Type B pancreatic cell (in vitro differentiated cells): Measurements from ENCODE around the gene TMEM72. TPM values are rescaled to one million over a fixed set of nuclear protein-coding genes. Genes with fewer than 3 reads are reported as not detected.
A peak's percentile ranks its signal among the peaks of the same experiment; 100 is the strongest.

Experiments used
- DNase-seq: peaks from one replicate; pipeline ENCODE4 v3.0.0; 2021; ENCODE audit warnings: mixed read lengths; ENCODE audit not compliant: unreplicated experiment; ENCODE audit errors: extremely low spot score
- H3K27ac Mint-ChIP-seq: 2 replicates; pipeline ENCODE4 v1.8.0; 2021; ENCODE audit warnings: mild to moderate bottlenecking, mixed read lengths
- H3K27me3 Mint-ChIP-seq: 2 replicates; pipeline ENCODE4 v1.8.0; 2021; ENCODE audit warnings: mixed read lengths
- H3K36me3 Mint-ChIP-seq: 2 replicates; pipeline ENCODE4 v1.8.0; 2021; ENCODE audit warnings: mixed read lengths
- H3K4me1 Mint-ChIP-seq: one replicate; pipeline ENCODE4 v1.8.0; 2021; ENCODE audit warnings: mixed read lengths; ENCODE audit not compliant: unreplicated experiment
- H3K4me3 Mint-ChIP-seq: 2 replicates; pipeline ENCODE4 v1.8.0; 2021; ENCODE audit warnings: mild to moderate bottlenecking, mixed read lengths
- H3K9me3 Mint-ChIP-seq: 2 replicates; pipeline ENCODE4 v1.8.0; 2021; ENCODE audit warnings: mixed read lengths
- CTCF ChIP-seq: fragments of 200-600 bp; sonication (generic); conservative IDR thresholded peaks from 2 replicates; pipeline ENCODE4 v1.5.0; 2021; ENCODE audit warnings: antibody characterized with exemption, mild to moderate bottlenecking
- total RNA-seq: library from RNA; stranded (reverse); gene quantifications from 2 replicates; pipeline ENCODE4 v1.2.1, GENCODE V29; 2021; ENCODE audit warnings: low replicate concordance

The TMEM72 gene
- total RNA-seq, 1 donor from 2014 or later: 1.2 TPM

- Mint-ChIP-seq H3K4me3 (no peak overlapping the region), H3K27me3 (peaks cover 6% of the 10 kb centered on the region), H3K27ac (no peak overlapping the region), H3K9me3 (no peaks in the 10 kb centered on the region), H3K4me1 (peaks cover 43% of the 10 kb centered on the region), H3K36me3 (no peaks in the 10 kb centered on the region)
- no peak for DNase-seq
- TF ChIP-seq CTCF: no peak
Observed at GRCh38 chr10:44907556-44907955, 3.6 kb upstream of the TMEM72 start.

- TF ChIP-seq CTCF: no peak
- H3K9me3 Mint-ChIP-seq: no peaks in the 10 kb centered on the region
- peak overlapping the region; percentile 73 for H3K4me3 Mint-ChIP-seq
Observed at GRCh38 chr10:44908066-44908749, 2.9 kb upstream of the TMEM72 start.

GRCh38 chr10:44908936-44909630, 2.1 kb upstream of the TMEM72 start:
- no peak for DNase-seq
- H3K9me3 Mint-ChIP-seq: no peaks in the 10 kb centered on the region
- H3K27me3 Mint-ChIP-seq: peaks cover 6% of the 10 kb centered on the region
- H3K4me3 Mint-ChIP-seq: no peak overlapping the region
- peaks cover 43% of the 10 kb centered on the region for H3K4me1 Mint-ChIP-seq
- no peak overlapping the region for H3K27ac Mint-ChIP-seq
- no peaks in the 10 kb centered on the region for H3K36me3 Mint-ChIP-seq
- no peak for TF ChIP-seq CTCF

More at GRCh38 chr10:44908066-44908749, 2.9 kb upstream of the TMEM72 start:
- no peak for DNase-seq
- Mint-ChIP-seq H3K27me3 (peaks cover 6% of the 10 kb centered on the region), H3K36me3 (no peaks in the 10 kb centered on the region), H3K27ac (peak overlapping the region; percentile 68), H3K4me1 (peaks cover 40% of the 10 kb centered on the region)

- no peak overlapping the region for H3K4me3 Mint-ChIP-seq
- TF ChIP-seq CTCF: no peak
- peaks cover 6% of the 10 kb centered on the region for H3K27me3 Mint-ChIP-seq
- no peaks in the 10 kb centered on the region for H3K36me3 Mint-ChIP-seq
- no peaks in the 10 kb centered on the region for H3K9me3 Mint-ChIP-seq
- H3K4me1 Mint-ChIP-seq: peaks cover 45% of the 10 kb centered on the region
- no peak for DNase-seq
- H3K27ac Mint-ChIP-seq: no peak overlapping the region
Observed at GRCh38 chr10:44909910-44910309, 1.2 kb upstream of the TMEM72 start.

- Mint-ChIP-seq H3K4me3 (peak overlapping the region; percentile 50), H3K36me3 (no peaks in the 10 kb centered on the region), H3K27ac (peak overlapping the region; percentile 7), H3K27me3 (peaks cover 6% of the 10 kb centered on the region), H3K9me3 (no peaks in the 10 kb centered on the region), H3K4me1 (peaks cover 45% of the 10 kb centered on the region)
- no peak for DNase-seq
- no peak for TF ChIP-seq CTCF
Observed at GRCh38 chr10:44910602-44911001, 535 bp upstream of the TMEM72 start.
